ENCODE results near the gene RTP1.

DNA sequence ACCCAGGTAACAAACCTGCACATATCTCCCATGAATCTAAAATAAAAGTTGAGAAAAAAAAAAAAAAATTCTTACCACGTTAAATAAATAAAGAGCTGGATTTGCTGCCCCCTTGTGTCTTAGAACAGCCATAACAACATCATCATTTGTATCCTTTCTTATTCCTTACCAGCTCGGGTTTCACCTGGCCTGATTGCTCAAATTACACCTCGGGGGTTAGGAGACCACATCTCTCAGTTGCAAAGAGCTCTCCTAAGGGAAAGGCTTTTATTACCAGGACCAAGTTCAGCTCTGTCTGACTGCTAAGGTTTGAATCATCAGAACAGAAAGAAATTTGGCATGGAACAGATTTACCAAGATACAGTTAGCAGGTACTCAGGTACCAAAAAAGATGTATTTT lies 32.1 kb upstream of the RTP1 start:
- TF ChIP-seq, protein P1, sequence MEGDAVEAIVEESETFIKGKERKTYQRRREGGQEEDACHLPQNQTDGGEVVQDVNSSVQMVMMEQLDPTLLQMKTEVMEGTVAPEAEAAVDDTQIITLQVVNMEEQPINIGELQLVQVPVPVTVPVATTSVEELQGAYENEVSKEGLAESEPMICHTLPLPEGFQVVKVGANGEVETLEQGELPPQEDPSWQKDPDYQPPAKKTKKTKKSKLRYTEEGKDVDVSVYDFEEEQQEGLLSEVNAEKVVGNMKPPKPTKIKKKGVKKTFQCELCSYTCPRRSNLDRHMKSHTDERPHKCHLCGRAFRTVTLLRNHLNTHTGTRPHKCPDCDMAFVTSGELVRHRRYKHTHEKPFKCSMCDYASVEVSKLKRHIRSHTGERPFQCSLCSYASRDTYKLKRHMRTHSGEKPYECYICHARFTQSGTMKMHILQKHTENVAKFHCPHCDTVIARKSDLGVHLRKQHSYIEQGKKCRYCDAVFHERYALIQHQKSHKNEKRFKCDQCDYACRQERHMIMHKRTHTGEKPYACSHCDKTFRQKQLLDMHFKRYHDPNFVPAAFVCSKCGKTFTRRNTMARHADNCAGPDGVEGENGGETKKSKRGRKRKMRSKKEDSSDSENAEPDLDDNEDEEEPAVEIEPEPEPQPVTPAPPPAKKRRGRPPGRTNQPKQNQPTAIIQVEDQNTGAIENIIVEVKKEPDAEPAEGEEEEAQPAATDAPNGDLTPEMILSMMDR (IDR thresholded peaks at IDR 0.05), result peak in 5 of 7 experiments; percentile 61 to 80 (median 72)
- TF ChIP-seq POLR2A (IDR thresholded peaks at IDR 0.05) (no peak), EP300 (IDR thresholded peaks at IDR 0.05) (no peak), POLR2AphosphoS5 (IDR thresholded peaks at IDR 0.05) (no peak)
